ENCODE data around the gene PACSIN2.

- TF ChIP-seq, protein P1, sequence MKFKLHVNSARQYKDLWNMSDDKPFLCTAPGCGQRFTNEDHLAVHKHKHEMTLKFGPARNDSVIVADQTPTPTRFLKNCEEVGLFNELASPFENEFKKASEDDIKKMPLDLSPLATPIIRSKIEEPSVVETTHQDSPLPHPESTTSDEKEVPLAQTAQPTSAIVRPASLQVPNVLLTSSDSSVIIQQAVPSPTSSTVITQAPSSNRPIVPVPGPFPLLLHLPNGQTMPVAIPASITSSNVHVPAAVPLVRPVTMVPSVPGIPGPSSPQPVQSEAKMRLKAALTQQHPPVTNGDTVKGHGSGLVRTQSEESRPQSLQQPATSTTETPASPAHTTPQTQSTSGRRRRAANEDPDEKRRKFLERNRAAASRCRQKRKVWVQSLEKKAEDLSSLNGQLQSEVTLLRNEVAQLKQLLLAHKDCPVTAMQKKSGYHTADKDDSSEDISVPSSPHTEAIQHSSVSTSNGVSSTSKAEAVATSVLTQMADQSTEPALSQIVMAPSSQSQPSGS (CRISPR knock-in tag; IDR thresholded peaks at IDR 0.05) = no peak
- TF ChIP-seq ZNF432 (CRISPR knock-in tag; IDR thresholded peaks at IDR 0.05; ENCODE audit: borderline replicate concordance) = no peak
Observed at GRCh38 chr22:42957544-42957943, 57.4 kb downstream of the PACSIN2 start.
